HG03439 (cell line): ENCODE data around the gene ZNF878.
A peak's percentile ranks its signal among the peaks of the same experiment; 100 is the strongest.
"Not testable (repeated sequence)": the region's sequence is repeated elsewhere in the genome, so short reads cannot be mapped to it uniquely, and the experiment has no call there.

Experiments
- ATAC-seq: cut with Tn5 transposase; IDR thresholded peaks from one replicate; pipeline ENCODE4 v1.9.1; 2021; ENCODE audit warnings: mild to moderate bottlenecking, moderate library complexity; ENCODE audit not compliant: unreplicated experiment

The ZNF878 gene

DNA sequence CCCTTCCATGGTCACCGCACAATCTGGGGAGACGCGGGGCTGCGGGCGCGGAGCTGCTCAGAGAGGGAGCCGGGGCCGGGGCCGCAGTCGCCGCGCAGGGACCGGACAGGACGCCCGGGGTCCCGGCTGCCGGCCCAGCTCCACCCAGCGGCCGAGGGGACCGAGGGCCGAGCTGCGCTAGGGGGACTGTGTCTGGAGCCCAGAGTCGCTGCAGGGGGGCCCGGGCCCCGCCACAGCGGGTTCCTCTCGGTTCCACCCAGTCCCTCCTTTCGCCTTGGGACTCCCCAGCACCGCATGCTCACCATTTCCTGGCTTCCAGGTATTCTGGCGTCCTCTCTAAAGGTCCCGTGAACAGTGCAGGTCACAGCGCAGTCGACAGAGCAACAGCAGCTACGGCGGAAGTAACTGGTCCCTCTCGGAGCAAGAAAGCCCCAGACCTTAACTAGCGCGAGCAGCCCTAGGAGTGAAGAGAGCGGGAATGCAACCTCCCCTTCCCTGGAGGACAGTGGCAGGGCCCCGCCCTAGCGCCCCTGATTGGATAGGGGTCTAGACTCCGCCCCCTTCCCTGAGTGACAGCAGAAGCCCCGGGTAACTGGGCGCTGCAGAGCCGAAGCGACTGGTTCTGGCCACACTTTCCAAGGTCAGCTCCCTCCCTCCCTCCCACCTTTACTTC lies at the start of gene ZNF878:
ZNF878 (minus strand) TSS at position 465 of the 673 bp plus-strand sequence; CDS start at position 305, 160 bp downstream.
- ATAC-seq: peak; percentile 76

DNA sequence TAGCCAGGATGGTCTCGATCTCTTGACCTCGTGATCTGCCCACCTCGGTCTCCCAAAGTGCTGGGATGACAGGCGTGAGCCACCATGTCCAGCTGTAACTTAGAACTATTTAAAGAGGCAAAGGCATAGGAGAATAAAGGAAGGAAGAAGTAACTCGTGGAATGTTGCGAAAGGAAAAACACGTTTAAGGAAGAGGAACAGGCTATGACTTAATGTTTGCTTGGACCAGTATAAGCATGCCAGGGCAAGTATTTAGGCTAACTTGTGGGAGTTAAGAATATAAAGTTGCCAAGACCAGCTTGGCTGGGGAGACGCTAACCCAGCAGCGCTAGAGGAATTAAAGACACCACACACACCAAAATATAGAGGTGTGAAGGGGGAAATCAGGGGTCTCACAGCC lies 45.3 kb upstream of the ZNF878 start:
- ATAC-seq: no peak

DNA sequence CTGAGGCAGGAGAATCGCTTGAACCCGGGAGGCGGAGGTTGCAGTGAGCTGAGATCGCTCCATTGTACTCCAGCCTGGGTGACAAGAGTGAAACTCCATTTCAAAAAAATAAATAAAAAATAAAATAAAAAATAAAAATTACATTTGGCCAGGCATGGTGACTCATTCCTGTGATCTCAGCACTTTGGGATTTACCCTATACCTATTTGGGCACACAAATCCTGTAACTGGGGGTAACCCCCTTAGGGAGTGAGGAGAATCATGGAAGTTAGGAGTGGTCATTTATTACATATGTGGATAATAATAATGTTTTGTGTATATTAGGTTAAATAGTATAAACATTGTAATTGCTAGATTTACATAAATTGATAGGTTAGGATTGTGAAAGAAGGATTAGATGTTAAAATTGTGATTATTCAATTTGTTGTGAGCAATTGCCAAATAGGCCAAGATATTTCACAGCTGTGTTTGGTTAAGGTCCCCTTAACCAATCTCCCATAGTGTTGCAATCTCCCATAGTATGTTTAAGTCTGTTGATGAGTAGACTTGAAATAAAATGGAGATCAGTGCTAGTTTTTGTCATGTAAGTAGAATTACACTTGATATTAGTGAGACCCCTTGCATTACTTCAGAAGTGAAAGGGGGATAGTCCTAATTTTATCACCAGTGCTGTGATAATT lies 42.5 kb upstream of the ZNF878 start:
- no peak for ATAC-seq

DNA sequence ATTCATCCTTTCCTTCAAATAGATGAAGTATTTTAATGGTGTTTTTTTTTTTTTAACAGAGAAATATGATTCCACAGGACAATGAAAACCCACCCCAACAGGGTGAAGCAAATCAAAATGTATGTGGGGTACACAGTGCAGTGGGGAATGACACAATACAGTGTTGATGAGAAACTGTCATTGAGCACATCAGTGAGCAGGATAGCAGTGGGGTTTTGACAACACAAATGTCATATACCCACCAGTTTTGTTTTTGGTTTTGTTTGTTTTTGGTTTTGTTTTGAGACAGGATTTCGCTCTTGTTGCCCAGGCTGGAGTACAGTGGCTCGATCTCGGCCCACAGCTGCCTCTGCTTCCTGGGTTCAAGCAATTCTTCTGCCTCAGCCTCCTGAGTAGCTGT lies 41.0 kb upstream of the ZNF878 start:
- no peak for ATAC-seq

DNA sequence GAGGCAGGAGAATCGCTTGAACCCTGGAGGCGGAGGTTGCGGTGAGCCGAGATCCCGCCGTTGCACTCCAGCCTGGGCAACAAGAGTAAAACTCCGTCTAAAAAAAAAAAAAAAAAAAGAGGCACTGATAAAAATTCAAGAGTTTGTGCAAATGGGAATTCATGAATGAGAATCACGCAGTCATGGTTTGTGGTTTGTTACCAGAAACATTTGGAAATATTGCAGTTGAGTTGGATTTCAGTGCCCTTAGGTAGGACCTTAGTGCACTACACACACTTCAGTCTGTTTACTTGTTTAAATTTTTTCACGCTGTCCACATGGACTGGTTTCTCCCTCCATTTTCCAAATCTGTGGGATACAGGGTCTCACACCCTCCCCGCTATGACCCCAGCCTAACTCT lies 40.2 kb upstream of the ZNF878 start:
- no peak for ATAC-seq

DNA sequence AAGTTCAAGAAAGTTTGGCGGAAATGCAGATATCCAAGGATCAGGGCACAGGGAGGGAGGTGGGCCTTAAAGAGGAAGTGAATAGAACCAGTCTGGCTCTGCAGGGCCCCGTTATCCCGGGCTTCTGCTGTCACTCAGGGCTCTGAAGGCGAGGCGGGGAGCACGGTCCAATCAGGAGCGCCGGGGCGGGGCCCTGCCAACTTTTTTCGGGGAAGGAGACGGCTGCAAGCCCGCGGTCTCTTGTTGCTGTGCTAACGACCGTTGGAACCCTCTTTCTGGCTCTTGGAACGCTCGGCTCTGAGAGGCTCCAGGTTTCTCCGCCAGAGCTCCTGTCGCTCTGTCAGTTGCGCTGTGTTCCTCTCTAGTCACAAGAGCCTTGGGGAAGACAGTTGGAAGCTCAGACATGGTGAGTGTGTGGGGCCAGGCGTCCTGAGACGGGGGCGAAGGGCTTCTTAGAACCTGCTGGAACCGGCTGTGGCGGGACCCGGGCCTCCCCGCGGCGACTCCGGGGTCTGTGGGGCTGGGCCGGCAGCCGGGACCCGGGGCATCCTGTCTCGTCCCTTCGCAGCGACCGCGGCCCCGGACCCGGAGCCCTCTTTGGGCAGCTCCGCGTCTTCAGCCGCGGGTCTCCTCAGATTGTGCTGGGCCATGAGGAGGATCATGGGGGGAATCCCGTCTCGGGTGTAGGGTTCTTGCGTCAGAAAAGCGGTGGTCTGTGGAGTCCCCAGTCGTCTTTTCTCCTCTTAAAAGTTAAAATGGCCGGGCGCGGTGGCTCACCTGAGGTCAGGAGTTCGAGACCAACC lies 39.5 kb upstream of the ZNF878 start:
- no peak for ATAC-seq

DNA sequence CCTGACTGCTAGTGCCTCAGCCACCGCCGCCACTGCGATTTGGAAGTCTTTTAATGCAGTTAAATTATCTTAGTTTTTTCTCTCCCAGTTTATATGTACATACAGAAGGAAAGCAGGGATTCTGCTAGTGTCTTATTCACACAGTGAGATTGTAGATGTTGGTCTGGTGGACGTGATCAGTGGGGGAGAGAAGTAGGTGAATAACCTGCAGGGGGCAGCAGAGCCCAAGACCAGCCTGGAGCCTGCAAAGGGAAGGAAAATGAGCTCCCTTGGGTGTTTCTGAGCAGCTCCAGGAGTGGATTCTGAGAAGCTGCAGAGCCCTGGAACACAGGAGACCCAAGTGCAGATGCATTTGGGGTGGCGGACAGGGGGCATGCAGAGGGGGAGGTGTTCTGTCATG lies 38.0 kb upstream of the ZNF878 start:
- ATAC-seq: no peak

DNA sequence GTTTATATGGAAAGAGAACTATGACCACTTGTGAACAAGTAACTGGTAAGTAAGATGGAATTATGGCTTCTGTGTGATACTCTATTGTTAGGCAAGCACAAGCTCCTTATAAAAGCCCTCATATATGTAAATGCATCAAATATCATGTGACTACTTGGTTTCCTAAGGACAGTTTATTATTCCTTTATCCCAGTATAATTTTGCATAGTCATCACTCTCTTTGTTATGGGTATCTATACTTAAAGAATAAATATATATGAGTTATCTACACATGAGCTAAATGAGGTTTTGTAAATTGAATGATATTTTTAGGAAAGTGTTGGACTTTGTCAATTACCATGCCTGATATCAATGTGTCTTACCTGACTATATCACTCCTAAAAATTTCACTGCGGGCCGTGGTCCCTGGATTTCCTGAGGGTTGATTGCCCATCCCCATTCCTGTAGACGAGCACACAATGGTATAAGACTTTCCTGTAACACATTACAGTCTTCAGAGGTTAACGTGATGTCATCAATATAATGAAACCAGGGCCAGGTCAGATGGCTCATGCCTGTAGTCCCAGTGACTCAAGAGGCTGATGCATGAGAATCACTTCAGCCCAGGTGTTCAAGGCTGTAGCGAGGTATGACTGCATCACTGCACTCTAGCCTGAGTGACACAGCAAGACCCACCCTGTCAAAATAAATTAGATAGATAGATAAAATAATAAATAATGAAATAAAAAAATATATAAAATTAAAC lies 32.5 kb upstream of the ZNF878 start:
- no peak for ATAC-seq

DNA sequence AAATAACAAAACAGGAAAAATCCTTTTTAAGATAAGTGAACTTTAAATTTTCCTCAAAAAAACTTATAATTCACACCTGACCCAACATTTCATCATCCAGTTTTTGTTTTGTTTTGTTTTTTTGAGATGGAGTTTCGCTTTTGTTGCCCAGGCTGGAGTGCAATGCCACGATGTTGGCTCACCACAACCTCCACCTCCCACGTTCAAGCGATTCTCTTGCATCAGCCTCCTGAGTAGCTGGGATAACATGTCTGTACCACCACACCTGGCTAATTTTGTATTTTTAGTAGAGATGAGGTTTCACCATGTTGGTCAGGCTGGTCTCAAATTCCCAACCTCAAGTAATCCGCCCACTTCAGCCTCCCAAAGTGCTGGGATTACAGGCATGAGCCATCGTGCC lies 30.6 kb upstream of the ZNF878 start:
- ATAC-seq: not testable (repeated sequence)

DNA sequence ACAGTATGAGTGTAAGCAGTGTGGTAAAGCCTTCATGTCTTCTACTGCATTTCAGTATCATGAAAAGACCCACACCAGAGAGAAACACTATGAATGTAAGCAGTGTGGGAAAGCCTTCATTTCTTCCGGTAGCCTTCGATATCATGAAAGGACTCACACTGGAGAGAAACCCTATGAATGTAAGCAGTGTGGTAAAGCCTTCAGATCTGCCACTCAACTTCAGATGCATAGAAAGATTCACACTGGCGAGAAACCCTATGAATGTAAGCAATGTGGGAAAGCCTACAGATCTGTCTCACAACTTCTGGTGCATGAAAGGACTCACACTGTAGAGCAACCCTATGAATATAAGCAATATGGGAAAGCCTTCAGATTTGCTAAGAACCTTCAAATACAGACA lies 24.6 kb upstream of the ZNF878 start:
- ATAC-seq: no peak

DNA sequence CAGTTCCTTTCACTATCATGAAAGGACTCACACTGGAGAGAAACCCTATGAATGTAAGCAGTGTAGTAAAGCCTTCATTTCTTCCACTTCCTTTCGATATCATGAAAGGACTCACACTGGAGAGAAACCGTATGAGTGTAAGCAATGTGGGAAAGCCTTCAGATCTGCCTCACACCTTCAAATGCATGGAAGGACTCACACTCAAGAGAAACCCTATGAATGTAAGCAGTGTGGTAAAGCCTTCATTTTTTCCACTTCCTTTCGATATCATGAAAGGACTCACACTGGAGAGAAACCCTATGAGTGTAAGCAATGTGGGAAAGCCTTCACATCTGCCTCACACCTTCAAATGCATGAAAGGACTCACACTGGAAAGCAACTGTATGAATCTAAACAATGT lies 23.6 kb upstream of the ZNF878 start:
- not testable (repeated sequence) for ATAC-seq

DNA sequence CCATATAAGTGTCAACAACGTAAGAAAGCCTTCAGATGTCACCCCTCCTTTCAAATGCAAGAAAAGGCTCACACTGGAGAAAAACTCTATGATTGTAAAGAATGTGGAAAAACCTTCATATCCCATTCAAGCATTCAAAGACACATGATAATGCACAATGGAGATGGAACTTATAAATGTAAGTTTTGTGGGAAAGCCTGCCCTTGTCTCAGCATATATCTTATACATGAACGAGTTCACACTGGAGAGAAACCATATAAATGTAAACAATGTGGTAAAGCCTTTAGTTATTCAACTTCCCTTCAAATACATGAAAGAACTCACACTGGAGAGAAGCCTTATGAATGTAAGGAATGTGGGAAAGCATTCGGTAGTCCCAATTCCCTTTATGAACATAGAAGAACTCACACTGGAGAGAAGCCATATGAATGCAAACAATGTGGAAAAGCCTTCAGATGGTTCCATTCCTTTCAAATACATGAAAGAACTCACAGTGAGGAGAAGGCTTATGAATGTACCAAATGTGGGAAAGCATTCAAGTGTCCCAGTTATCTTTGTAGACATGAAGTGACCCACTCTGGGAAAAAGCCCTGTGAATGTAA lies 22.9 kb upstream of the ZNF878 start:
- no peak for ATAC-seq

DNA sequence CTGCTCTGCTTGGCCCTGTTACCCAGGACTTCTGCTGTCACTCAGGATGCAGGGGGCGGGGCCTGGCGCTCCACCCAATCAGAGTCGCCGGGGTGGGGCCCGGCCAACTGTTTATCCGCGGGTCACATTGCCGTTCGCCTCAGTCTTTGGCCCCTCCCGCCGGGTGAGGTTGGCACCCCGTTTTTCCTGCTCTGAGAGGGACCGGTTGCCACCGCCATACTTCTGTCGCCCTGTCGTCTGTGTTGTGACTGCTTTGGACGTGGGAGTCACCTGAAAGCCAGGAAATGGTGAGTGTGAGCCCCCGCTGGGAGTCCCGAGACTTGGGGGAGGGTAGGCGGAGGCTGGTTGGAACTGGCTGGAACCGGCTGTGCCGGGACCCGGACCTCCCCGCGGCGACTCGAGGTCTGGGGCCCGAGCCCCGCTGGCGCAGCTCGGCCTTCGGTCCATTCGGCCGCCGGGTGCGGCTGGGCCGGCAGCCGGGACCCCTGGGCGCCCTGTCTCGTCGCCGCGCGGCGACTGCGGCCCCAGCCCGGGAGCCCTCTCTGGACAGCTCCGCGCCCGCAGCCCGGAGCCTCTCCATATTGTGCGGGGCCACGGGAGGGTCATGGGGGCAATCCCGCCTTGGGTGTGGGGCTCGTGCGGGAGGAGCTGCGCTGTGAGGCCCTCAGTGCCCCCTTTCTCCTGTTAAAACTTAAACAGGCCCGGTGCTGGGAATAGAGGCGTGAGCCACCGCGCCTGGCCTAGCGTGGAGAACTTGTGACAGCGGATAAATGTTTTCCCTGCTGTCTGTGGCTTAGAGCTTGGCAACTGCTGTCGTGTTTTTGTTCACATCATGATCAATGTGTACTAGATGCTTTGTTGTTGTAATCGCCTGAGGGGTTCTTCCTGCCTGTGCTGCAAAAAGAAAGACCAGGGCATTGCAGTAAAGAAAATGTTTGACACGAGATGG lies 12.1 kb upstream of the ZNF878 start, which contains the start of gene ZNF844:
ZNF844 (plus strand) TSS at position 142 of the 949 bp plus-strand sequence; CDS start at position 285, 143 bp downstream.
- ATAC-seq: peak; percentile 80

DNA sequence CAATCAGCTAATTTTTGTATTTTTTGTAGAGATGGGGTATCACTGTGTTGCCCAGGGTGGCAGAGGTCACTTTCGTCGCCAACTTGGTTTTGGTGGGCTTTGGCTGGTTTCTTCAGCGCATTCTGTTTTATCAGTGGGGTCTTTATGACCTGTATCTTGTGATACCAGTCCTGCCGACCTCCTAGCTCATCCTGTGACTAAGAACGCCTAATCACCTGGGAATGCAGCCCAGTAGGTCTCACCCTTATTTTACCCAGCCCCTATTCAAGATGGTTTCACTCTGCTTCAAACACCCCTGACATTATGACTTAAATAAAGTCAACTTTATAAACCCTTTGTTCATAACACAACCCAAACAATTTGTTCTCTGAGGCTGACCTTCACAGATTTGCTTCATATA lies 3.0 kb upstream of the ZNF878 start:
- ATAC-seq: no peak

DNA sequence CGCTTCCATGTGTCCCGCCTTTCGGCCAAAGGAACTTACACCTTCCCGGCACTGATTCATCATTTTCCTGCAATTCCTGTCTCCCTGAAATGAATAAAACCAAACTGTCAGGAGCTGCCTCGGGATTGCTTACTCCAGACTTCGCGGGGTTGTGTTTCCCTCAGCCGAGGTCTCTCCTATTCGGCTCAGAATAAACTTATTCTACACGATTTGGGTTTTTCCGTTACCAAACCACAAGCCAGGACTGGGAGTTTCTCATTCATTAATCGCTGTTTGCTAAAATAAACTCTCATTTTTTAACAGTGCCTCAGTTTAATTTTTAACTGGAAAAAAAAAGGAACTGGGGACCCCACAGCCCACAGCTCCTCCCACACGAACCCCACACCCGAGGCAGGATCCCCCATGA lies 667 bp downstream of the ZNF878 start:
- no peak for ATAC-seq

DNA sequence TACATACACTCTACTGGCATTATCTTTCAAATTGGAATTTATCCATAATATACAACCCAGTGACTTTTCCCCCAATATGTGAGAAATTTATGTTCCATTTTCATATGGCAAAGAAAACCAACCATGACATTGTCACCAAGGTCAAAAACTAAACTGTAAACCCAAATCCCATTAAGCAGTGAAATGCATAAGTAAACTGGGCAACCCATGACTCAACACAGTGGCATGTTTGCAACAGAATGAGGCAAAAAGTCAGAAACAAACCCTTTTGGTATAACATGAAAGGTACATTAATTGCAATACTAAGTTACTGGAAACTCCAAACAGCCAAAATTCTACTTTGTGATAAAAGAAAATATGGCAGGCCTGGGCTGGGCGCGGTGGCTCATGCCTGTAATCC lies 4.9 kb downstream of the ZNF878 start:
- no peak for ATAC-seq

DNA sequence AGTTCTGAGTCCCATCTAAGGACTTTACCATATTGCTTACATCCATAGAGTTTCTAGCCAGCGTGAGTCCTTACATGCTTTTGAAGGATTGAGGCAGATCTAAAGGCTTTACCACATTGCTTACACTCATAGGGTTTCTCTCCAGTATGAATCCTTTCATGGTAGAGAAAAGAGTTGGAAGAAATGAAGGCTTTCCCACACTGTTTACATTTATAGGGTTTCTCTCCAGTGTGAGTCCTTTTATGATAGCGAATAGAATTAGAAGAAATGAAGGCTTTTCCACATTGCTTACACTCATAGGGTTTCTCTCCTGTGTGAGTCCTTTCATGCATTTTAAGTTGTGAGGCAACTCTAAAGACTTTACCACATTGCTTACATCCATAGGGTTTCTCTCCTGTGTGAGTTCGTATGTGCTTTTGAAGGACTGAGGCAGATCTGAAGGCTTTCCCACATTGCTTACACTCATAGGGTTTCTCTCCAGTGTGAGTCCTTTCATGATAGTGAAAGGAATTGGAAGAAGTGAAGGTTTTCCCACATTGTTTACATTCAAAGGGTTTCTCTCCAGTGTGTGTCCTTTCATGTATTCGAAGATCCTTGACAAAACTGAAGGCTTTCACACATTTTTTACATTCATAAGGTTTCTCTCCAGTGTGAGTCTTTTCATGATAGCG lies 8.9 kb downstream of the ZNF878 start:
- no peak for ATAC-seq

DNA sequence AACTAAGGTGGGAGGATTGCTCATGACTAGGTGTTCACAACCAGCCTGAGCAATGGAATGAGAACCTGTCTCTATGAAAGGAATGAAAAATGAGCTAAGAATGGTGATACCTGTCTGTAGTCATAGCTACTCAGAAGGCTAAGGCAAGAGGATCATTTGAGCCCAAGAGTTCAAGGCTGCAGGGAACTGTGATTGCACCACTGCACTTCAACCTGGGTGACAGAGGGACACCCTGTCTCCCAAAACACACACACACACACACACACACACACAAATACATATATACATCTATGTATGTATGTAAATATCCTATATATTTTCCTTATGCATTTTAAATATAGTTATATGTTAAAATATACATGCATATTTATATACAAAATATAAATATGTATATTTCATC lies 9.9 kb downstream of the ZNF878 start:
- no peak for ATAC-seq
